Activated CD8-positive, alpha-beta memory T cell treated with anti-CD3 and anti-CD28 coated beads, Interleukin-2, amount 10 ng/mL, durations not matched to agents 7 days and 5 days (primary cell): ENCODE measurements around the gene ZSCAN18. TPM values are rescaled to one million over a fixed set of nuclear protein-coding genes. Genes with fewer than 3 reads are reported as not detected.

Experiments used
- ATAC-seq: fragments of 150-1000 bp; cut with Tn5 transposase; one replicate; pipeline ENCODE4 v1.10.0; 2021; ENCODE audit warnings: moderate library complexity
- CTCF ChIA-PET: fragments of 350-600 bp; sonication (Branson Sonifier 250); formaldehyde crosslinking; loops from one replicate; lab custom pipeline; 2021; ENCODE audit warnings: antibody characterized with exemption; lab: Charles Lee
- DNase-seq: peaks from one replicate; pipeline ENCODE4 v3.0.0-alpha.2; 2020
- H3K27ac Mint-ChIP-seq: one replicate; pipeline ENCODE4 v1.8.0; 2021; ENCODE audit warnings: mild to moderate bottlenecking, mixed read lengths
- H3K27me3 Mint-ChIP-seq: one replicate; pipeline ENCODE4 v1.8.0; 2021; ENCODE audit warnings: mixed read lengths
- H3K36me3 Mint-ChIP-seq: one replicate; pipeline ENCODE4 v1.8.0; 2021; ENCODE audit warnings: mild to moderate bottlenecking, mixed read lengths
- H3K4me1 Mint-ChIP-seq: one replicate; pipeline ENCODE4 v1.8.0; 2021; ENCODE audit warnings: mixed read lengths
- H3K4me3 Mint-ChIP-seq: one replicate; pipeline ENCODE4 v1.8.0; 2021; ENCODE audit warnings: mild to moderate bottlenecking, moderate library complexity, mixed read lengths
- H3K9me3 Mint-ChIP-seq: one replicate; pipeline ENCODE4 v1.8.0; 2022; ENCODE audit warnings: low read depth, mixed read lengths
- total RNA-seq, 2 experiments: library from RNA; stranded (reverse); gene quantifications; one replicate each; pipeline ENCODE4 v1.2.3, GENCODE V29; 2021

The ZSCAN18 gene
- total RNA-seq, 2 experiments from 2014 or later, result 15.9 to 24.8 TPM

DNA sequence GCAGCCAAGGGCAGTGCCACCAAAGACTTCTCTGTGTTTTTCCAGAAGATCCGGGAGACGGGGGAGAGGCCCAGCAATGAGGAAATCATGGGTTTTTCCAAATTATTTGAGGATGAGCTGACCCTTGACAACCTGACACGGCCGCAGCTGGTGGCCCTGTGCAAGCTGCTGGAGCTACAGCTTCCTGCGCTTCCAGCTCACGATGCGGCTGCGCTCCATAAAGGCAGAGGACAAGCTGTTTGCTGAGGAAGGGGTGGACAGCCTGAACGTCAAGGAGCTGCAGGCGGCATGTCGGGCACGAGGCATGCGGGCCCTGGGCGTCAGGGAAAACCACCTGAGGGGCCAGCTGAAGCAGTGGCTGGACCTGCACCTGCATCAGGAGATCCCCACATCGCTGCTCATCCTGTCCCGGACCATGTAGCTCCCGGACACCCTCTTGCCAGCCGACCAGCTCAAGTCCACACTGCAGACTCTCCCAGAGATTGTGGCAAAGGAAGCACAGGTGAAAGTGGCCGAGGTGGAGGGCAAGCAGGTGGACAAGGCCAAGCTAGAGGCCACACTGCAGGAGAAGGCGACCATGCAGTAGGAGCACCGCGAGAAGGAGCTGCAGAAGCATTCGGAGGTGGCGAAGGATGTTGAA lies 52.5 kb downstream of the ZSCAN18 start:
- H3K4me3 Mint-ChIP-seq, result no peak overlapping the region
- no peaks in the 10 kb centered on the region for H3K4me1 Mint-ChIP-seq
- no peaks in the 10 kb centered on the region for H3K27me3 Mint-ChIP-seq
- CTCF ChIA-PET, result no interaction called here
- peaks cover 4% of the 10 kb centered on the region for H3K36me3 Mint-ChIP-seq
- no peak for ATAC-seq
- H3K27ac Mint-ChIP-seq, result no peak overlapping the region
- DNase-seq, result no peak
- peaks cover 38% of the 10 kb centered on the region for H3K9me3 Mint-ChIP-seq

DNA sequence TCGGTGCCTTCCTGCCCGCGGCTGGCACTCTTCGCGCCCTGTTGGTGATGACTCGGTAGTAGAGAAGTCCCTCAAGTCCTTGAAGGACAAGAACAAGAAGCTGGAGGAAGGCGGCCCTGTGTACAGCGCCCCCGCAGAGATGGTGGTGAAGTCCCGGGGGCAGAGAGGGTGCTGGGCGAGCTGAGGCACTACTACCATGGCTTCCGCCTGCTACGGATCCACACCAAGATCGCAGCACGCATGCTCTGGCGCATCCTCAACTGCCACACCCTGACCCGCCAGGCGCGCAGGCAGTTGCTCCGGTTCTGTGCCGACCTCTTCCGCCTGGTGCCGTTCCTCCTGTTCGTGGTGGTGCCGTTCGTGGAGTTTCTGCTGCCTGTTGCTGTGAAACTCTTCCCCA lies 53.1 kb downstream of the ZSCAN18 start:
- CTCF ChIA-PET, result no interaction called here

DNA sequence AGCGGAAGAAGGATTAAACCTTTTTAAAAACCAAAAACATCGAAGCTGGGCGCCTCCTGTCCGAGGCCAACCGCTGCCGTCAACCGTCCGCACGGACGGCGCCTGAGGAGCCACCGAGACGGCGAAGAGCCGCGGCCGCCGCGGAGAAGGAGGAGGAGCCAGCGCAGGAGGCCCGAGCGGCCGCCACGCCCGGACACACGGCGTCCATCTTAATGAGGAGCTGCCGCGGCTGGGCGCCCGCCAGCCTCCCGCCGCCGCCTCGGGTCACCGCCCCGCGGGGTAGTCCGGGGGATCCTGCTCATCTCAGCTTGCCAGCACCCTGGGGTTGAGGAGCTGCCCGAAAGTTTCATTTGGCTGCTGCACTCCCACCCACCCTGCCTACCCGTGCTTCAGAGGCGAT lies 53.6 kb downstream of the ZSCAN18 start:
- Mint-ChIP-seq H3K27me3 (no peaks in the 10 kb centered on the region), H3K36me3 (peaks cover 4% of the 10 kb centered on the region), H3K4me1 (no peaks in the 10 kb centered on the region), H3K27ac (no peak overlapping the region), H3K4me3 (no peak overlapping the region), H3K9me3 (peaks cover 33% of the 10 kb centered on the region)
- CTCF ChIA-PET, result no interaction called here
- no peak for ATAC-seq
- DNase-seq, result no peak

More for the DNA sequence above, 53.1 kb downstream of the ZSCAN18 start:
- no peak overlapping the region for H3K27ac Mint-ChIP-seq
- DNase-seq (no peak), ATAC-seq (no peak)
- H3K4me3 Mint-ChIP-seq, result no peak overlapping the region
- H3K4me1 Mint-ChIP-seq, result no peaks in the 10 kb centered on the region
- H3K27me3 Mint-ChIP-seq, result no peaks in the 10 kb centered on the region
- peaks cover 36% of the 10 kb centered on the region for H3K9me3 Mint-ChIP-seq
- peaks cover 4% of the 10 kb centered on the region for H3K36me3 Mint-ChIP-seq

DNA sequence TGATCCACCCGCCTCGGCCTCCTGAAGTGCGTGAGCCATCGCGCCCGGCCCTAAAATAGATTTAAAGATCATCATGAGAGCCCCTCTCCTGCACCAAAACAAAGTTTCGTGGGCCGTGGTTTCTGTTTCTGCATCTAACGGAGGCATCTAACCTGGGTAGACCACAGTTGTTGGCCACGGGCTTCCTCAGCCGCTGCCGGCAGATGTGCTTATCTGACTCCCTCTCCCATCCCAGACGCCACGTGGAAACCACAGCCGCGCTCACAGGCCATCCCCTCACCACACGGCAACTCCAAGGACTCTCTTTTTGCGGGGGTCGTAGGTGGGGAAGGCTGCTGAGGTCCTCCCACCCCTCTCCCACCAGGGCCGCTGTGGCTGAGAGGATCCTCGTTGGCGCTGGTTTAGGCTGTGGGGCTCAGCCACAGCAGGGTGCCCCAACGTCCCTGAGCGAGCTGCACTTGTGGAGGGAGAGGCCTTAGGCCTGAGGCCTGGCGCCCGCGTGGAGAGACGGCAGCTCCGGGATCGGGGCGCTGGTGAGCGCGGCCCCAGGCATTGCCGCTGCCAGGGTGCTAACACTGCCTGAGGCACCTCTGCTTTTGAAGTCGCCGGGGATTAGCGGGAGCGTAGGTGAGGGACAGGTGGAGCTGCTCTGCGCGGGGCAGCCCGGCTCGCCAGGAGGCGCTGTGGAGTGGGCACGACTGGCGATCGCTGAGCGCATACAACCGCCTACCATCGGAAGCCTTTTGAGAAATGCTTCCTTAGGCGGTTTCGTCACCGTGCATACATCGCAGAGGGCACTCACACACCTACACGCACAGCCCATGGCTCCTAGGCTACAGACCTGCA lies 55.3 kb downstream of the ZSCAN18 start:
- no peak overlapping the region for H3K4me3 Mint-ChIP-seq
- H3K36me3 Mint-ChIP-seq, result peaks cover 4% of the 10 kb centered on the region
- DNase-seq (no peak), ATAC-seq (no peak)
- peaks cover 29% of the 10 kb centered on the region for H3K9me3 Mint-ChIP-seq
- no peaks in the 10 kb centered on the region for H3K27me3 Mint-ChIP-seq
- no peaks in the 10 kb centered on the region for H3K4me1 Mint-ChIP-seq
- CTCF ChIA-PET, result no interaction called here
- H3K27ac Mint-ChIP-seq, result no peak overlapping the region

GRCh38 chr19:58040751-58041525 lies 57.1 kb downstream of the ZSCAN18 start:
- DNase-seq (no peak), ATAC-seq (no peak)
- Mint-ChIP-seq H3K27me3 (no peaks in the 10 kb centered on the region), H3K36me3 (peaks cover 7% of the 10 kb centered on the region), H3K4me3 (no peak overlapping the region), H3K9me3 (peaks cover 32% of the 10 kb centered on the region), H3K4me1 (no peaks in the 10 kb centered on the region), H3K27ac (no peak overlapping the region)
- CTCF ChIA-PET, result no interaction called here

DNA sequence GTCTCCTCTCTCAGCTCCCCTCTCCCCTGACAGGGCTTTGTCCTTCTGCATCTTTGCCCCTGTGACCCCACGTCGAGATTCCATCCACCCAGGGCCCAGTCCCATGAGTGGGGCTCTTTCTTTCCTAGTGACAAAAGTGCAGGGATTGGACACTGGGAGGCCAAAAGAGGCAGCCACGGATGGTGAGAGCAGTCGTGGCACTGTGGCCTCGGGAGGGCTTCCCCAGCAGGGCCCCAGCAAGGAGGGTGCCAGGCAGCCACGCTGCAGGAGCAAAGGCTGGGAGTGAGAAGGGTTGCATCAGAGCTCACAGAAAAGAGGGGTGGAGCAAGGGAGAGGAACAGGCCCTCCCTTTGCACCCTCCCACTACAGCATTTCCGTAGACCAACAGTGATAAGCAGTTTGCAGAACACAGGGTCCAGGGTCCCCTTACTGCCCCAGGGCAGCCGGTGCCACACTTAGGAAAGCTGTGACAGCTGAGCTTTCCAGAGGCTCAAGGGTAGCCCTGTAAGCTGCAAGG lies 59.3 kb downstream of the ZSCAN18 start:
- CTCF ChIA-PET, result no interaction called here
- peaks cover 2% of the 10 kb centered on the region for H3K27me3 Mint-ChIP-seq
- no peak overlapping the region for H3K4me3 Mint-ChIP-seq
- no peak for DNase-seq
- peaks cover 33% of the 10 kb centered on the region for H3K9me3 Mint-ChIP-seq
- no peak overlapping the region for H3K27ac Mint-ChIP-seq
- no peak for ATAC-seq
- H3K36me3 Mint-ChIP-seq, result peaks cover 10% of the 10 kb centered on the region
- no peaks in the 10 kb centered on the region for H3K4me1 Mint-ChIP-seq

GRCh38 chr19:58037927-58038687 lies 59.9 kb downstream of the ZSCAN18 start:
- no peak overlapping the region for H3K27ac Mint-ChIP-seq
- CTCF ChIA-PET, result no interaction called here

DNA sequence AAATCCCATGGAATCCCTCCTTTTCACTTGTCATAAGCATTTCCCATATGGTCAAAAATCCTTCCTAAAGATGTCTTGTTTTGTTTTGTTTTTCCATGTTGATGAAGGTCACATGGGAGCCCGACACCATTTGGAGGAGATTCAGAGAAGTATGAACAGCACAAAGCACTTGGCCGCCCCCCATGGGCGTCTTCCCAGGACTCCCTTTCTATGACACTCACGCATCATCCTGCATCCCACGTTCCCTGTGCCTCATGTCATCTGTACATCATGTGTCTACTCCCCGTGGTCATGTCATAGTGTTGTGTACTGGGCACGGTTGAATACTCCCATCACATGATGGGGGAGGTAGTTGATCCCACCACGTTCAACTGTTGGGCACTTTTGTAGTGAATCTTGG lies 62.2 kb downstream of the ZSCAN18 start:
- Mint-ChIP-seq H3K4me3 (no peak overlapping the region), H3K4me1 (no peaks in the 10 kb centered on the region), H3K27me3 (peaks cover 2% of the 10 kb centered on the region), H3K27ac (no peak overlapping the region), H3K36me3 (peaks cover 9% of the 10 kb centered on the region), H3K9me3 (peaks cover 26% of the 10 kb centered on the region)
- DNase-seq (no peak), ATAC-seq (no peak)
- CTCF ChIA-PET, result no interaction called here

More at GRCh38 chr19:58037927-58038687, 59.9 kb downstream of the ZSCAN18 start:
- Mint-ChIP-seq H3K36me3 (peaks cover 9% of the 10 kb centered on the region), H3K27me3 (peaks cover 2% of the 10 kb centered on the region), H3K4me3 (no peak overlapping the region), H3K4me1 (no peaks in the 10 kb centered on the region), H3K9me3 (peaks cover 28% of the 10 kb centered on the region)
- ATAC-seq (no peak), DNase-seq (no peak)

DNA sequence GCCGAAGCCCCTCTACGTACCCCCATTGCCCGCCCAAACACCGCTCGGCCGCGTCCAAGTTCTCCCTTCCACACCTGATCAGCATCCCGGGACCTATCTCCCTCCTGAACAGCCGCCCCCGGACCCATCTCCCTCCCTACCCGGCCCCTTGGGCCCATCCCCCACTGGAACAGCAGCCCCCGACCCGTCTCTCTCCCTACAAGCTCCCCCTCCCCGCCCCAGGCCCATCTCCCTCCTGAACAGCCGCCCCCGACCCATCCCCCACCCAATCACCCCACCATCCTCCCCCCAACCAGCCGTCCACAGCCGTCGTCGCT lies 63.6 kb downstream of the ZSCAN18 start:
- H3K4me3 Mint-ChIP-seq, result no peak overlapping the region
- DNase-seq, result no peak
- H3K36me3 Mint-ChIP-seq, result peaks cover 10% of the 10 kb centered on the region
- H3K27me3 Mint-ChIP-seq, result peaks cover 2% of the 10 kb centered on the region
- no peak overlapping the region for H3K27ac Mint-ChIP-seq
- peaks cover 24% of the 10 kb centered on the region for H3K9me3 Mint-ChIP-seq
- no peaks in the 10 kb centered on the region for H3K4me1 Mint-ChIP-seq
- CTCF ChIA-PET, result no interaction called here
- ATAC-seq, result no peak

Other genes with a start within 250 kb of the ZSCAN18 start
- gene ZNF587, start 248.4 kb downstream of the ZSCAN18 start, total RNA-seq, result 10 to 100 TPM; 30.8 to 41.2 TPM
- 10 to 100 TPM; 26.7 to 28.1 TPM for gene ZNF814, start 209.2 kb downstream of the ZSCAN18 start, total RNA-seq
- gene ZNF417, start 181.6 kb downstream of the ZSCAN18 start, total RNA-seq, result 10 to 100 TPM; 17.8 to 24.0 TPM
- 1 to 10 TPM; 5.7 to 6.6 TPM for gene ZNF418, start 162.8 kb downstream of the ZSCAN18 start, total RNA-seq
- gene ZNF256, start 150.5 kb downstream of the ZSCAN18 start, total RNA-seq, result 1 to 10 TPM; 7.6 to 9.3 TPM
- gene C19orf18, start 123.7 kb downstream of the ZSCAN18 start, total RNA-seq, result under 1 TPM; 0.33 to 0.88 TPM
- gene ZNF606, start 95.4 kb downstream of the ZSCAN18 start, total RNA-seq, result 10 to 100 TPM; 11.6 to 12.8 TPM
- gene ZSCAN1, start 64.2 kb downstream of the ZSCAN18 start, total RNA-seq, result not detected
- gene ZNF135, start 38.9 kb downstream of the ZSCAN18 start, total RNA-seq, result under 1 TPM; 0.49 to 0.76 TPM
- 1 to 10 TPM; 4.0 to 4.6 TPM for gene ZNF329, start 52.6 kb upstream of the ZSCAN18 start, total RNA-seq
- 10 to 100 TPM; 30.1 to 36.0 TPM for gene ZNF274, start 84.8 kb upstream of the ZSCAN18 start, total RNA-seq
- gene ZNF544, start 130.7 kb upstream of the ZSCAN18 start, total RNA-seq, result 10 to 100 TPM; 48.0 to 68.4 TPM
- 1 to 10 TPM; 4.8 to 5.0 TPM for gene ZNF8, start 180.7 kb upstream of the ZSCAN18 start, total RNA-seq
- gene ERVK3-1, start 207.1 kb upstream of the ZSCAN18 start, total RNA-seq, result 10 to 100 TPM; 78.3 to 82.7 TPM
- gene ZSCAN22, start 228.8 kb upstream of the ZSCAN18 start, total RNA-seq, result 1 to 10 TPM; 4.4 to 6.3 TPM